GM19043 (cell line): ENCODE results near the gene NPAS3.

ENCODE experiments used
- ATAC-seq: cut with Tn5 transposase; IDR thresholded peaks from one replicate; pipeline ENCODE4 v1.9.1; 2021; ENCODE audit warnings: low read depth; ENCODE audit not compliant: unreplicated experiment

The NPAS3 gene

GRCh38 chr14:33357225-33358010, 418.7 kb downstream of the NPAS3 start:
- ATAC-seq: no peak

DNA sequence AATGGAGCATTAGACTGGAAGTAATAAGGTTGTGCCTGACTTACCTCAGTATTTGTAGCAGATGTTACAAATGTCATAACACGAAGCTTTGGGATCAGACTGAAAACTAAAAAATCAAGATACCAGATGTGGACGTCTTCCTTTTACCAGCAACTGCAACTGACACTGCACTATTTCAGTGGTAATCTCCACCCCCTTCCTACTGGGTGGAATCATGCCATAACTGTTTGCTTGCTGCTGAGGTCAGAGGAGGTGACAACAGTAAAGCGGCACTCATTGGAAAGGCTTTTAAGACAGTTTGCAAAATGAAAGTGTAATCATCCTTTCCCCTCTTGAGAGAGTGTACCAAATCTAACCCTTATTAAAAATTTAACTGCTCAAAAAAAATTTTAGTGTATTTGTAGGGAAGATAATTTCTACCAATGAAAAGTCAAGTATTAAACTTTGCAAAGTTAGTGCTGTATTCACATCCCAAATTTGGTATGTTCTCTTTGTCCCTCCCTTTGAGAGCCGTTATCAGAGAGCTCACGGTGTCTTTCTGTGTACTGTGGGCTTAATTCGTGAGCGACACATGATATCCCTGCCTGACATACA, 420.7 kb downstream of the NPAS3 start:
- ATAC-seq: no peak

GRCh38 chr14:33362934-33363333, 424.3 kb downstream of the NPAS3 start:
- ATAC-seq: no peak

DNA sequence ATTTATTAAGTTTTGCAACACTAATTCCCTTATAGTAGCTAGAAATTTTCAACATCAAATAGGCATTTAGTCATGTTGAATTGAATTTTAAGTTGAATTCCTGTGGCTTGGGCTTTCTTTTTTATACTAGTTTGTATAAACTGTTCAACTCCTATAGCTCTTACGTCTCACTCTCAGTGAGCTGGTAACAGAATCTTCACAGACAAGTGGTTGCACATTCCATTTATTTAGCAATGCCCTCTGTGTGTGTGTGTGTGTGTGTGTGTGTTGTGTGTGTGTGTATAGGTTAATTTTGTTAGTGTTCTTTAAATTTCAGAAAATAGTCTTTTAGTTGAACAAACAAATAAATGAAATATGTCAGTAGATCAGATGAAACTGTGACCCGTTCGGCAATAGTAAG, 425.0 kb downstream of the NPAS3 start:
- ATAC-seq: no peak

- ATAC-seq: no peak
Measured at GRCh38 chr14:33364466-33364865, 425.8 kb downstream of the NPAS3 start.

GRCh38 chr14:33369041-33369440, 430.4 kb downstream of the NPAS3 start:
- no peak for ATAC-seq

DNA sequence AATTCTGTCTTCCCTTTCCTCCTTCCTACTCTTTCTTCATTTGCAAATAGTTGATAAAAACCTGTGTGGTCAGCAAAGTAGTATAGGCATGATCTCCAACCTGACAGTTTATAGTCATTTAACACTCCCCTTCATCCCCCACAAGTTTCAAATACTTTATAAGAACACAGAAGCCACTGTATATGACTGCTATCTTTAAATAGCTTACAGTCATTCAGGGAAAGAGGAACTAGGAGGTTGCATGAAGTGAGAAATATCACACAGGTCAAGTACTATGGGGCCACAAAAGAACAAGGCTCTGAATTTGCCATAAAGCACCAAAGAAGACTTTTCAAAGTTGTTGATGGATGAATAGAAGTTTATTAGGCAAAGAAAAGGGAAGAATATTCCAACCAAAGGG, 431.3 kb downstream of the NPAS3 start:
- peak; percentile 97 for ATAC-seq

DNA sequence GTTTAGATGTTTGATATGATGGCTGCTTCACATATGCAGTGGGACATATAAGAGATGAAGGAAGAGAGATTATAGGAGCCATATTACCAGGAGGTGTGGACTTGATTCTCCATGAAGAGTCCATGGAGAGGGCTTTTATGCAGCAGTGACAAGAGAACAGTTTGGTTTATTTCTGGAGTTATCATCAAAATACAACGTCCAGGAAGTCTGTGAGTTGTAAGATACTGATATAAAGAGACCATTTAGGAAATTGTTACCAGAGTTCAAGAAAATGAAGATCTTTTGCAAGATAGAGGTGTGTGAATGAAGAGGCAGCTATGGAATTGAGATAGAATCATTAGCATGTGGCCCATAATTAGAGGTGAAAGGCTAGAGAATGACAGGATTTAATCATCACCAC, 431.7 kb downstream of the NPAS3 start:
- ATAC-seq: no peak

DNA sequence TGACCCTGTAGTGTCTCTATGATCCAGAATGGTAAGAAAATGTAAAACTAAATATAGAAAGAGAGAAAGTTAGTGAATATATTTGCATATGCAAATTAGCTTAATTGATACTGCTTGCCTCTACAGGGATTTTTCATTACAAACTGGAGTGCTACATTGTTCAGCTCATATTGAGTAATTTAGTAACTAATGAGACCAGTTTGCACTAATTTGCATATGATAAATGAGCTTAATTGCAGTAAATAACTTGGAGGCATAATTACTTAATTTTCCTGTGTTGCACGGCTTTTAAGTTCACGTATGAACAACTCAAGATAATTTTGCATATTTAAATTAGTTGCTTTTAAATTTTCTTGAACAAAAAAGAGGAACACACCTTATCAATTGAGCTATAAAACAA, 436.5 kb downstream of the NPAS3 start:
- no peak for ATAC-seq

DNA sequence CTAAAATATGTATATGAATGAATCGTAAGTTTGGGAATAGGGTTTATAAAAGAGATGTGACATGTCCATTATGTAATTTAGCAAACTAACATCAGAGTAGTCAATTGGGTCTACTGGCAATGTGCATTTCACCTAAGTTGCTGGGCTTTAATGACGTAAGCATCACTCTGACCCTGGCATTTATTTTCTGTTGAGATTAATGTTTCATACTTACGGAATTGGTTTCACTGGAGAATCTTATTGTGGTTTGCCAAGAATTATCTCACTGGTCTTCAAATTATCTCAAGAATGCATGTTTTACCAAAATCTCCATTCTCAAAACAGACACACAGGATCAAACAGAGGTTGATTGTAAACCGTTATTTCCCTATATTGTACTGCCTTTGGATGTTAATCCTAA, 437.1 kb downstream of the NPAS3 start:
- no peak for ATAC-seq

DNA sequence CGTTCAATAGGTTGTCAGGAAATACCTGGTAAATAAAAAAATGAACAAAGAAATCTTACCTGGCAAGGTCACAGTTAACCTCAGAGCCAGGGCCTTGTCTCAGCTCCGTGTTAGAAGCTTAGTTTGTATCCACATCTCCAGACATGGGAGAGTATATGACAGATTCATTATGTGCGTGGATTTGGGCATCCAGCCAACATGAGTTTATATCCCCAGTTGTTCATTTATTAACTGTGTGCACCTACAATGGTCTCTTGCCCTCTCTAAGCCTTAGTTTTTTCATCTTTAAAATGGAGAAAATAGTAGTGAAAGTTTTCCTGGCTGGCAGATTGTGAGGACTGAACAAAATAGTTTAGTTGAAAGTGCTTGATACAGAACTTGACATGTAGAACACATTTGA, 437.8 kb downstream of the NPAS3 start:
- no peak for ATAC-seq

DNA sequence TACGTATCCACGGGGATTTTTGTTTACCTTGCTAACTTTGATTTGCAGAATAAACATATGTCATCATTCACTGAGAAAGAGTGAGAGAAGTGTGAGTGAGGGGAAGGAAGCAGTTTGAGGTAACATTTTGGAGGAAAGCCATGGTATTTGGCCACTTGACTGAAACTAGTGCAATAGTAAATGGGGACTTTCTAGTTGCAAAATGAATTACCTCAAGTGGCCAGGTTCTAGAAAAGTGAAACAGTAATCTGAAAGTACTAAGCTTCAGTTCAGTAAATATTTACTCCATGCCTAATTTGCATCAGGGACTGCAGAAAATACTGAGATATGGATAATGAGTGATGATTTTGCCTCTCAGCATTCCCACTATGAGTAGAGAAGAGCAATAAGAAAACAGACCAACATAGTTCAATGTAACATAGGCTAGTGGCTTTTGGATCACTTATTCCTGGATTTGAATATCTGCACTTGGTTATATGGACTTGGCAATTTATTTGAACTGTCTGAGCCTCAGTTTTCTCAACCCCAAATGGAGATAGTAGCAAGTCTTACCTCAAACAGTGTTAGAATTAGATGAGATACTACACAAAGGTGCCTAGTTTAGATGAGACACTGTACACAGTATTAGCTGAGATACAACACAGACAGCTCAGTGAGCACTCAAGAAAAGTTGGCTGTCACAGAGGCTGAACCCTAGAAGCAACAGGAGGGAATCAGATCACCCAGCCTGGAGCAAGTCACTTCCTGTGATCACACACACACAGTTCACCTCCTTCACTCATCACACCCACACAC, 439.1 kb downstream of the NPAS3 start:
- ATAC-seq: peak; percentile 89

- no peak for ATAC-seq
Measured at GRCh38 chr14:33381717-33382116, 443.0 kb downstream of the NPAS3 start.

- no peak for ATAC-seq
Measured at GRCh38 chr14:33386140-33386539, 447.5 kb downstream of the NPAS3 start.

DNA sequence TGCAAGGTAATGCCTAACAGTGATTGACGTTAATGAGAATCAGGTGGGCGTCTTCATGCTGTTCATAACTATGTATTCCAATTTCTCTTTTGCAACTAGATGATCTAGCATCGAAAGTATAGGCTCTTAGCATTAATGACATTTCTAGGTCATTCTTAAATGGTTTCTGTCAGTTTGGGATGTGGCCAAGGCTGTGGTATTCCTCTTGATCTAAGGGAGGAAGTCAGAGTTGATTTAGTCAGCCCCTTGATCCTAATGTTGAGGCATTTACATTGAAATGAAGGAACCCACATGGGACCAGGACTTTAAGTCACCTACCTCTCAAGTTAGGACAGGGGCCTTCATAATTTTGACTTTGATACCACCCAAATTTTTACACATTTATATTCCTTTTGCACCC, 448.1 kb downstream of the NPAS3 start:
- ATAC-seq: no peak

GRCh38 chr14:33390335-33390734, 451.7 kb downstream of the NPAS3 start:
- no peak for ATAC-seq

- no peak for ATAC-seq
Measured at GRCh38 chr14:33393231-33393894, 454.7 kb downstream of the NPAS3 start.

GRCh38 chr14:33393895-33394368, 455.3 kb downstream of the NPAS3 start:
- ATAC-seq: no peak

GRCh38 chr14:33401311-33401710, 462.6 kb downstream of the NPAS3 start:
- no peak for ATAC-seq

GRCh38 chr14:33402604-33403003, 463.9 kb downstream of the NPAS3 start:
- ATAC-seq: no peak

GRCh38 chr14:33404054-33404453, 465.4 kb downstream of the NPAS3 start:
- no peak for ATAC-seq
